HepG2 (cell line): ENCODE measurements around the gene FAAP20. TPM values are rescaled to one million over a fixed set of nuclear protein-coding genes. Genes with fewer than 3 reads are reported as not detected.
A peak's percentile ranks its signal among the peaks of the same experiment; 100 is the strongest.

Experiments used
- ATRX ChIP-seq: sonication (generic); formaldehyde crosslinking; IDR thresholded peaks from 2 replicates; pipeline ENCODE4 v1.4.0; 2020; ENCODE audit warnings: missing genetic modification reagents, borderline replicate concordance
- BCL6 ChIP-seq: IDR thresholded peaks from 2 replicates; pipeline ENCODE4 v1.6.1; 2016; ENCODE audit warnings: missing genetic modification reagents, missing compliant biosample characterization
- PLRG1 ChIP-seq: fragments of 450-650 bp; conservative IDR thresholded peaks from 2 replicates; pipeline ENCODE4 v1.6.1; 2016
- SP1 ChIP-seq, 2 experiments: fragments of 450-650 bp in 1 of 2; sonication (generic) in 1 of 2; formaldehyde crosslinking in 1 of 2; IDR thresholded peaks; 2 replicates each; pipeline versions ENCODE4 v1.4.0 to v1.6.1; 2016 to 2020; ENCODE audit warnings: missing genetic modification reagents in 1 of 2
- SRSF4 ChIP-seq: fragments of 200-400 bp; formaldehyde crosslinking; IDR thresholded peaks from one replicate; pipeline ENCODE4 v1.6.1; 2018; ENCODE audit warnings: mild to moderate bottlenecking, low read depth, low read length, moderate library complexity; ENCODE audit not compliant: poor library complexity, severe bottlenecking
- ZBTB8A ChIP-seq: sonication (generic); formaldehyde crosslinking; IDR thresholded peaks from 2 replicates; pipeline ENCODE4 v1.4.0; 2020; ENCODE audit warnings: mild to moderate bottlenecking, low read depth, missing genetic modification reagents, borderline replicate concordance
- ZNF34 ChIP-seq: sonication (generic); formaldehyde crosslinking; IDR thresholded peaks from 2 replicates; pipeline ENCODE4 v1.4.0; 2020; ENCODE audit warnings: mild to moderate bottlenecking, missing genetic modification reagents, borderline replicate concordance
- ZNF362 ChIP-seq: sonication (generic); formaldehyde crosslinking; IDR thresholded peaks from 2 replicates; pipeline ENCODE4 v1.4.0; 2020; ENCODE audit warnings: missing genetic modification reagents, mild to moderate bottlenecking, borderline replicate concordance
- ZNF383 ChIP-seq: sonication (generic); formaldehyde crosslinking; IDR thresholded peaks from 2 replicates; pipeline ENCODE4 v1.4.0; 2020; ENCODE audit warnings: missing genetic modification reagents, mild to moderate bottlenecking, borderline replicate concordance
- ZNF639 ChIP-seq: conservative IDR thresholded peaks from 2 replicates; pipeline ENCODE4 v1.6.1; 2018; ENCODE audit warnings: missing genetic modification reagents
- ZNF761 ChIP-seq: sonication (generic); formaldehyde crosslinking; conservative IDR thresholded peaks from 2 replicates; pipeline ENCODE4 v1.4.0; 2020; ENCODE audit warnings: mild to moderate bottlenecking, missing genetic modification reagents
- polyA plus RNA-seq, 8 experiments: library from polyadenylated mRNA; depleted of rRNA in 3 of 8; stranded (reverse) in 7 of 8; unstranded in 1 of 8; fragments of >200 nt; fragmentation: Illumina TruSeq in 4 of 8; extraction: Trizol in 4 of 8; gene quantifications; 2 replicates each; pipeline versions ENCODE4 v1.2.1 to v1.2.3, GENCODE V29; 2011 to 2016; ENCODE audit warnings: low read depth in 4 of 8, missing spikeins in 1 of 8, mixed read lengths in 1 of 8; ENCODE audit not compliant: insufficient read depth in 1 of 8
- total RNA-seq, 5 experiments: library from RNA; depleted of rRNA; stranded (reverse); fragments of >200 nt; fragmentation: Illumina TruSeq; extraction: Trizol; gene quantifications; 2 replicates each; pipeline ENCODE4 v1.2.3, GENCODE V29; 2016; ENCODE audit warnings: low read depth in 1 of 5
- TF ChIP-seq, protein P1 (sequence below): sonication (generic); formaldehyde crosslinking; IDR thresholded peaks from 2 replicates; pipeline ENCODE4 v1.9.0; 2021; ENCODE audit warnings: mild to moderate bottlenecking, missing genetic modification reagents
- TF ChIP-seq, protein P2 (sequence below): sonication (generic); formaldehyde crosslinking; IDR thresholded peaks from 2 replicates; pipeline ENCODE4 v1.5.1; 2020; ENCODE audit warnings: mild to moderate bottlenecking, missing genetic modification reagents, moderate library complexity

FAAP20 gene
- total and polyA plus RNA-seq, 2 of the 13 experiments (the other 11 are each of a cell fraction or from before 2014, with no cell fraction given), result 9.6 to 10.8 TPM

GRCh38 chr1:2226525-2227345 is 32.2 kb upstream of the FAAP20 start (continued):
- TF ChIP-seq SP1 (IDR thresholded peaks at IDR 0.05) (no peak), SP1 (CRISPR knock-in tag; IDR thresholded peaks at IDR 0.05) (no peak), SRSF4 (no peak), PLRG1 (no peak), BCL6 (CRISPR knock-in tag) (peak; percentile 9; the same call in 1 of the 2 replicates), ZNF639 (CRISPR knock-in tag) (0 out of 2 replicates have a peak, but pooled peaks have one; percentile 30), ZBTB8A (CRISPR knock-in tag) (no peak), ZNF383 (CRISPR knock-in tag) (no peak), ZNF362 (CRISPR knock-in tag) (no peak), ATRX (CRISPR knock-in tag) (no peak), ZNF761 (CRISPR knock-in tag) (no peak), ZNF34 (CRISPR knock-in tag) (0 out of 2 replicates have a peak, but pooled peaks have one; percentile 18)
- TF ChIP-seq, protein P1, sequence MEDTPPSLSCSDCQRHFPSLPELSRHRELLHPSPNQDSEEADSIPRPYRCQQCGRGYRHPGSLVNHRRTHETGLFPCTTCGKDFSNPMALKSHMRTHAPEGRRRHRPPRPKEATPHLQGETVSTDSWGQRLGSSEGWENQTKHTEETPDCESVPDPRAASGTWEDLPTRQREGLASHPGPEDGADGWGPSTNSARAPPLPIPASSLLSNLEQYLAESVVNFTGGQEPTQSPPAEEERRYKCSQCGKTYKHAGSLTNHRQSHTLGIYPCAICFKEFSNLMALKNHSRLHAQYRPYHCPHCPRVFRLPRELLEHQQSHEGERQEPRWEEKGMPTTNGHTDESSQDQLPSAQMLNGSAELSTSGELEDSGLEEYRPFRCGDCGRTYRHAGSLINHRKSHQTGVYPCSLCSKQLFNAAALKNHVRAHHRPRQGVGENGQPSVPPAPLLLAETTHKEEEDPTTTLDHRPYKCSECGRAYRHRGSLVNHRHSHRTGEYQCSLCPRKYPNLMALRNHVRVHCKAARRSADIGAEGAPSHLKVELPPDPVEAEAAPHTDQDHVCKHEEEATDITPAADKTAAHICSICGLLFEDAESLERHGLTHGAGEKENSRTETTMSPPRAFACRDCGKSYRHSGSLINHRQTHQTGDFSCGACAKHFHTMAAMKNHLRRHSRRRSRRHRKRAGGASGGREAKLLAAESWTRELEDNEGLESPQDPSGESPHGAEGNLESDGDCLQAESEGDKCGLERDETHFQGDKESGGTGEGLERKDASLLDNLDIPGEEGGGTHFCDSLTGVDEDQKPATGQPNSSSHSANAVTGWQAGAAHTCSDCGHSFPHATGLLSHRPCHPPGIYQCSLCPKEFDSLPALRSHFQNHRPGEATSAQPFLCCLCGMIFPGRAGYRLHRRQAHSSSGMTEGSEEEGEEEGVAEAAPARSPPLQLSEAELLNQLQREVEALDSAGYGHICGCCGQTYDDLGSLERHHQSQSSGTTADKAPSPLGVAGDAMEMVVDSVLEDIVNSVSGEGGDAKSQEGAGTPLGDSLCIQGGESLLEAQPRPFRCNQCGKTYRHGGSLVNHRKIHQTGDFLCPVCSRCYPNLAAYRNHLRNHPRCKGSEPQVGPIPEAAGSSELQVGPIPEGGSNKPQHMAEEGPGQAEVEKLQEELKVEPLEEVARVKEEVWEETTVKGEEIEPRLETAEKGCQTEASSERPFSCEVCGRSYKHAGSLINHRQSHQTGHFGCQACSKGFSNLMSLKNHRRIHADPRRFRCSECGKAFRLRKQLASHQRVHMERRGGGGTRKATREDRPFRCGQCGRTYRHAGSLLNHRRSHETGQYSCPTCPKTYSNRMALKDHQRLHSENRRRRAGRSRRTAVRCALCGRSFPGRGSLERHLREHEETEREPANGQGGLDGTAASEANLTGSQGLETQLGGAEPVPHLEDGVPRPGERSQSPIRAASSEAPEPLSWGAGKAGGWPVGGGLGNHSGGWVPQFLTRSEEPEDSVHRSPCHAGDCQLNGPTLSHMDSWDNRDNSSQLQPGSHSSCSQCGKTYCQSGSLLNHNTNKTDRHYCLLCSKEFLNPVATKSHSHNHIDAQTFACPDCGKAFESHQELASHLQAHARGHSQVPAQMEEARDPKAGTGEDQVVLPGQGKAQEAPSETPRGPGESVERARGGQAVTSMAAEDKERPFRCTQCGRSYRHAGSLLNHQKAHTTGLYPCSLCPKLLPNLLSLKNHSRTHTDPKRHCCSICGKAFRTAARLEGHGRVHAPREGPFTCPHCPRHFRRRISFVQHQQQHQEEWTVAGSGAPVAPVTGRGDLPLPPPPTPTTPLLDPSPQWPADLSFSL, result no peak
- TF ChIP-seq, protein P2, sequence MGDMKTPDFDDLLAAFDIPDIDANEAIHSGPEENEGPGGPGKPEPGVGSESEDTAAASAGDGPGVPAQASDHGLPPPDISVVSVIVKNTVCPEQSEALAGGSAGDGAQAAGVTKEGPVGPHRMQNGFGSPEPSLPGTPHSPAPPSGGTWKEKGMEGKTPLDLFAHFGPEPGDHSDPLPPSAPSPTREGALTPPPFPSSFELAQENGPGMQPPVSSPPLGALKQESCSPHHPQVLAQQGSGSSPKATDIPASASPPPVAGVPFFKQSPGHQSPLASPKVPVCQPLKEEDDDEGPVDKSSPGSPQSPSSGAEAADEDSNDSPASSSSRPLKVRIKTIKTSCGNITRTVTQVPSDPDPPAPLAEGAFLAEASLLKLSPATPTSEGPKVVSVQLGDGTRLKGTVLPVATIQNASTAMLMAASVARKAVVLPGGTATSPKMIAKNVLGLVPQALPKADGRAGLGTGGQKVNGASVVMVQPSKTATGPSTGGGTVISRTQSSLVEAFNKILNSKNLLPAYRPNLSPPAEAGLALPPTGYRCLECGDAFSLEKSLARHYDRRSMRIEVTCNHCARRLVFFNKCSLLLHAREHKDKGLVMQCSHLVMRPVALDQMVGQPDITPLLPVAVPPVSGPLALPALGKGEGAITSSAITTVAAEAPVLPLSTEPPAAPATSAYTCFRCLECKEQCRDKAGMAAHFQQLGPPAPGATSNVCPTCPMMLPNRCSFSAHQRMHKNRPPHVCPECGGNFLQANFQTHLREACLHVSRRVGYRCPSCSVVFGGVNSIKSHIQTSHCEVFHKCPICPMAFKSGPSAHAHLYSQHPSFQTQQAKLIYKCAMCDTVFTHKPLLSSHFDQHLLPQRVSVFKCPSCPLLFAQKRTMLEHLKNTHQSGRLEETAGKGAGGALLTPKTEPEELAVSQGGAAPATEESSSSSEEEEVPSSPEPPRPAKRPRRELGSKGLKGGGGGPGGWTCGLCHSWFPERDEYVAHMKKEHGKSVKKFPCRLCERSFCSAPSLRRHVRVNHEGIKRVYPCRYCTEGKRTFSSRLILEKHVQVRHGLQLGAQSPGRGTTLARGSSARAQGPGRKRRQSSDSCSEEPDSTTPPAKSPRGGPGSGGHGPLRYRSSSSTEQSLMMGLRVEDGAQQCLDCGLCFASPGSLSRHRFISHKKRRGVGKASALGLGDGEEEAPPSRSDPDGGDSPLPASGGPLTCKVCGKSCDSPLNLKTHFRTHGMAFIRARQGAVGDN (CRISPR knock-in tag), result peak; percentile 72; the same call in 1 of the 2 replicates
